HCT116 (cell line): Measurements from ENCODE around the gene GRK5. TPM values are rescaled to one million over a fixed set of nuclear protein-coding genes. Genes with fewer than 3 reads are reported as not detected.

Experiments
- ATAC-seq: fragments of 200-7000 bp; cut with Tn5 transposase; 2 replicates; pipeline ENCODE4 v1.9.1; 2020; ENCODE audit warnings: mild to moderate bottlenecking, moderate library complexity
- BruUV-seq: library from RNA; stranded (reverse); fragments of 400-500 nt; replicated peaks from 2 replicates; lab custom pipeline; 2021; lab: Mats Ljungman, UMichigan
- CTCF ChIA-PET: fragments of 300-600 bp; sonication (Branson Sonifier 250); formaldehyde crosslinking; loops from one replicate; lab custom pipeline; 2021; ENCODE audit warnings: antibody characterized with exemption; lab: Charles Lee
- POLR2A ChIA-PET: fragments of 300-600, 350-600 bp; sonication (Branson Sonifier 250); formaldehyde crosslinking; loops from one replicate; lab custom pipeline; 2021; ENCODE audit warnings: antibody characterized with exemption; lab: Charles Lee
- RAD21 ChIA-PET, 2 experiments: fragments of 300-600 bp; sonication (Branson Sonifier 250); formaldehyde crosslinking; loops; one replicate each; lab custom pipeline; 2023; ENCODE audit warnings: low total read pairs in 2 of 2; ENCODE audit not compliant: uncharacterized antibody in 2 of 2, unreplicated experiment in 2 of 2, low non-redundant PET in 1 of 2; lab: Charles Lee
- DNase-seq: peaks from one replicate; pipeline ENCODE4 v3.0.0-alpha.2; 2010; ENCODE audit warnings: low read depth, low spot score
- H2AFZ ChIP-seq: fragments of 200-600 bp; shearing (Covaris generic), sonication (generic); 2 replicates; pipeline ENCODE4 v1.6.1; 2017; ENCODE audit warnings: low read depth, mixed run types, mixed read lengths, antibody characterized with exemption, low read length; ENCODE audit not compliant: poor library complexity, severe bottlenecking
- H3K27ac ChIP-seq: 2 replicates; pipeline ENCODE4 v1.5.1; 2012; ENCODE audit warnings: low read depth, low read length
- H3K27me3 ChIP-seq: fragments of 200-600 bp; sonication (generic); 2 replicates; pipeline ENCODE4 v1.6.1; 2016; ENCODE audit warnings: mixed run types, low read length, mixed read lengths; ENCODE audit not compliant: insufficient read depth
- H3K36me3 ChIP-seq, 2 experiments: fragments of 200-500 bp in 1 of 2; fragments of 200-600 bp in 1 of 2; sonication (Bioruptor generic) in 1 of 2; sonication (generic) in 1 of 2; 2 replicates each; pipeline versions ENCODE4 v1.5.1 to v1.6.1; 2014 to 2016; ENCODE audit warnings: low read length in 2 of 2, inconsistent platforms in 1 of 2, mixed read lengths in 1 of 2, mixed run types in 1 of 2; ENCODE audit not compliant: insufficient read depth in 2 of 2, control insufficient read depth in 1 of 2
- H3K4me1 ChIP-seq, 2 experiments: fragments of 200-600 bp in 1 of 2; sonication (generic) in 1 of 2; 2 replicates each; pipeline versions ENCODE4 v1.5.1 to v1.6.1; 2012 to 2017; ENCODE audit warnings: low read length in 2 of 2, inconsistent platforms in 1 of 2, mild to moderate bottlenecking in 1 of 2, mixed read lengths in 1 of 2, mixed run types in 1 of 2, moderate library complexity in 1 of 2; ENCODE audit not compliant: insufficient read depth in 2 of 2, control insufficient read depth in 1 of 2
- H3K4me2 ChIP-seq: fragments of 200-600 bp; sonication (generic); 2 replicates; pipeline ENCODE4 v1.6.1; 2017; ENCODE audit warnings: mixed run types, low read length, mixed read lengths
- H3K4me3 ChIP-seq, 2 experiments: fragments of 200-600 bp in 1 of 2; sonication (generic) in 1 of 2; replicated peaks in 1 of 2; 2 replicates each; pipeline ENCODE4 v1.5.1; 2011 to 2016; ENCODE audit warnings: low read length in 2 of 2, control low read depth in 1 of 2, low read depth in 1 of 2, mild to moderate bottlenecking in 1 of 2, mixed read lengths in 1 of 2, mixed run types in 1 of 2
- H3K79me2 ChIP-seq: fragments of 200-600 bp; sonication (generic); 2 replicates; pipeline ENCODE4 v1.6.1; 2017; ENCODE audit warnings: mild to moderate bottlenecking, mixed run types, low read length, moderate library complexity, mixed read lengths; ENCODE audit not compliant: insufficient read depth
- H3K9ac ChIP-seq: fragments of 200-600 bp; sonication (generic); 2 replicates; pipeline ENCODE4 v1.6.1; 2016; ENCODE audit warnings: low read length, mixed read lengths
- H3K9me2 ChIP-seq: fragments of 200-600 bp; sonication (generic), shearing (Covaris generic); 2 replicates; pipeline ENCODE4 v1.6.1; 2017; ENCODE audit warnings: mixed run types, mild to moderate bottlenecking, moderate library complexity; ENCODE audit not compliant: insufficient read depth
- H3K9me3 ChIP-seq, 2 experiments: fragments of 200-500 bp in 1 of 2; fragments of 200-600 bp in 1 of 2; sonication (Bioruptor generic) in 1 of 2; sonication (generic) in 1 of 2; 2 replicates each; pipeline ENCODE4 v1.6.1; 2014 to 2017; ENCODE audit warnings: low read length in 2 of 2, mixed read lengths in 2 of 2, inconsistent platforms in 1 of 2, low read depth in 1 of 2, mild to moderate bottlenecking in 1 of 2, mixed run types in 1 of 2, moderate library complexity in 1 of 2; ENCODE audit not compliant: control insufficient read depth in 1 of 2, insufficient read depth in 1 of 2
- H4K20me1 ChIP-seq: fragments of 200-600 bp; sonication (generic), shearing (Covaris generic); 2 replicates; pipeline ENCODE4 v1.6.1; 2017; ENCODE audit warnings: mixed run types, mild to moderate bottlenecking, moderate library complexity; ENCODE audit not compliant: insufficient read depth
- CEBPB ChIP-seq: IDR thresholded peaks from 2 replicates; pipeline ENCODE4 v1.6.1; 2012; ENCODE audit warnings: low read depth
- EZH2phosphoT487 ChIP-seq: fragments of 200-600 bp; IDR thresholded peaks from 2 replicates; pipeline ENCODE4 v1.6.1; 2018; ENCODE audit warnings: antibody characterized with exemption, borderline replicate concordance
- RAD21 ChIP-seq: IDR thresholded peaks from 2 replicates; pipeline ENCODE4 v1.6.1; 2012; ENCODE audit warnings: low read depth, mild to moderate bottlenecking
- SIN3A ChIP-seq: IDR thresholded peaks from 2 replicates; pipeline ENCODE4 v1.6.1; 2012; ENCODE audit warnings: low read depth
- YY1 ChIP-seq: IDR thresholded peaks from 2 replicates; pipeline ENCODE4 v1.6.1; 2011; ENCODE audit warnings: low read length, low read depth, moderate library complexity, mild to moderate bottlenecking; ENCODE audit not compliant: insufficient replicate concordance; ENCODE audit errors: extremely low read depth
- intact Hi-C: fragments of 100-400 bp; cut with micrococcal nuclease; formaldehyde crosslinking; loops from 2 replicates; pipeline ENCODE4 v1.10.0; 2022
- total RNA-seq: library from RNA; stranded (reverse); gene quantifications from one replicate; pipeline ENCODE4 v1.2.1, GENCODE V29; 2021; ENCODE audit not compliant: unreplicated experiment
- TF ChIP-seq, protein P1 (sequence below): IDR thresholded peaks from 2 replicates; pipeline ENCODE4 v1.6.1; 2011; ENCODE audit warnings: mild to moderate bottlenecking, low read length, moderate library complexity; ENCODE audit not compliant: insufficient replicate concordance; ENCODE audit errors: extremely low read depth
- TF ChIP-seq, protein P2 (sequence below), 3 experiments: fragments of 200-600 bp in 1 of 3; sonication (generic) in 1 of 3; IDR thresholded peaks in 2 of 3; conservative IDR thresholded peaks in 1 of 3; 2 replicates each; pipeline ENCODE4 v1.5.1; 2012 to 2017; ENCODE audit warnings: low read depth in 2 of 3, low read length in 2 of 3, antibody characterized with exemption in 1 of 3, borderline replicate concordance in 1 of 3, control low read depth in 1 of 3, mild to moderate bottlenecking in 1 of 3, mixed read lengths in 1 of 3, mixed run types in 1 of 3, moderate library complexity in 1 of 3; ENCODE audit not compliant: insufficient read depth in 1 of 3

GRK5 gene
- total RNA-seq, 1 experiment from 2014 or later, result 7.3 TPM

DNA sequence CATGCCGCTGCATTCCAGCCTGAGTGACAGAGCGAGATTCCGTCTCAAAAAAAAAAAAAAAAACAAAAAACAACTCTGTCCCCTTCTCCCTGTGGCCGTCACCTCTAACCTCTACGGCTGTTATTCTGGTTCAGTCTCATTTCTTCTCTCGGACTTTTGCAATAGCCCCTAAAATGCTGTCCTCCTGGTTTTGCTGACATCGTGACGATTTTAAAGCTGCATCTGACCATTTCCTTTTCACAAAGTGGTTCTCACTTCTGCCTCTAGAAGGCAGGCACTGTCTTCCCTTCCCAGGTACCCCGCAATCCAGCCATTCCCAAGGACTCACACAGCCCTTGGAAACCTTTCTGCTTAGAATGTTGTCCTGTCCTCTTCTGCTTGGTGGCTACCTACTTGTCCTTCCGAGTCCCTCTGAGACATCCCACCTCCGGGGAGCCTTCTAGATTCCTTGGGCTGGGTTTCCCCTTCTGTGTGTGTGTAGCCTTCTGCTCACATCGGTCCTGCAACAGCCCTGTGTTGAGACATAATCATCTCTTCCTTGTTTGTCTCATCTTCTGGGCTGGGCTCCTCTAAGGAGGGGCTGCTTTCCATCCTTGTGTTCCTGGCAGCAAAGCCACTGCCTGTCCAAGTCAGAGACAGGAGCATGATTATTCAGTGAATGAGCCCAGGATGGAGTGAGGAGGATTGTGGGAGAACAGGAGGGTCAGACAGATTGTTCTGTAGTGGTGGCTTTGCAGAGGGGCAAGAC lies 83.1 kb downstream of the GRK5 start:
- Histone ChIP-seq H3K9ac (no peak overlapping the region), H3K27me3 (peaks cover 10% of the 10 kb centered on the region), H2AFZ (no peak overlapping the region), H3K27ac (no peak overlapping the region), H4K20me1 (no peaks in the 10 kb centered on the region), H3K79me2 (no peaks in the 10 kb centered on the region), H3K4me2 (no peak overlapping the region), H3K36me3 (no peaks in the 10 kb centered on the region), H3K4me1 (peaks cover 0 to 13% of the 10 kb centered on the region in 2 experiments; a peak in 1 of 4 replicates), H3K9me2 (no peaks in the 10 kb centered on the region), H3K4me3 (no peak overlapping the region), H3K9me3 (no peaks in the 10 kb centered on the region)
- BruUV-seq, result no TSS peak
- RAD21 ChIA-PET, result interaction anchor here (0.6 to 2.2 kb wide), 5 partner anchors 52 to 722 kb away, joined by 3 to 6 read pairs (median 4); no protein-coding TSS in a partner anchor
- DNase-seq (no peak), ATAC-seq (peak; percentile 31)
- intact Hi-C loops, result no loop called here
- CTCF ChIA-PET, result interaction anchor here (1.5 kb wide), 1 partner anchor 91 kb away, joined by 9 read pairs; no protein-coding TSS in a partner anchor
- POLR2A ChIA-PET, result interaction anchor here (0.6 to 1.2 kb wide), 3 partner anchors 8 to 41 kb away, joined by 3 read pairs; no protein-coding TSS in a partner anchor
- peak; percentile 78 for TF ChIP-seq RAD21
- TF ChIP-seq EZH2phosphoT487, result no peak
- no peak for TF ChIP-seq YY1
- TF ChIP-seq SIN3A, result no peak
- TF ChIP-seq, protein P1, sequence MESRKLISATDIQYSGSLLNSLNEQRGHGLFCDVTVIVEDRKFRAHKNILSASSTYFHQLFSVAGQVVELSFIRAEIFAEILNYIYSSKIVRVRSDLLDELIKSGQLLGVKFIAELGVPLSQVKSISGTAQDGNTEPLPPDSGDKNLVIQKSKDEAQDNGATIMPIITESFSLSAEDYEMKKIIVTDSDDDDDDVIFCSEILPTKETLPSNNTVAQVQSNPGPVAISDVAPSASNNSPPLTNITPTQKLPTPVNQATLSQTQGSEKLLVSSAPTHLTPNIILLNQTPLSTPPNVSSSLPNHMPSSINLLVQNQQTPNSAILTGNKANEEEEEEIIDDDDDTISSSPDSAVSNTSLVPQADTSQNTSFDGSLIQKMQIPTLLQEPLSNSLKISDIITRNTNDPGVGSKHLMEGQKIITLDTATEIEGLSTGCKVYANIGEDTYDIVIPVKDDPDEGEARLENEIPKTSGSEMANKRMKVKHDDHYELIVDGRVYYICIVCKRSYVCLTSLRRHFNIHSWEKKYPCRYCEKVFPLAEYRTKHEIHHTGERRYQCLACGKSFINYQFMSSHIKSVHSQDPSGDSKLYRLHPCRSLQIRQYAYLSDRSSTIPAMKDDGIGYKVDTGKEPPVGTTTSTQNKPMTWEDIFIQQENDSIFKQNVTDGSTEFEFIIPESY, result no peak
- TF ChIP-seq, protein P2, sequence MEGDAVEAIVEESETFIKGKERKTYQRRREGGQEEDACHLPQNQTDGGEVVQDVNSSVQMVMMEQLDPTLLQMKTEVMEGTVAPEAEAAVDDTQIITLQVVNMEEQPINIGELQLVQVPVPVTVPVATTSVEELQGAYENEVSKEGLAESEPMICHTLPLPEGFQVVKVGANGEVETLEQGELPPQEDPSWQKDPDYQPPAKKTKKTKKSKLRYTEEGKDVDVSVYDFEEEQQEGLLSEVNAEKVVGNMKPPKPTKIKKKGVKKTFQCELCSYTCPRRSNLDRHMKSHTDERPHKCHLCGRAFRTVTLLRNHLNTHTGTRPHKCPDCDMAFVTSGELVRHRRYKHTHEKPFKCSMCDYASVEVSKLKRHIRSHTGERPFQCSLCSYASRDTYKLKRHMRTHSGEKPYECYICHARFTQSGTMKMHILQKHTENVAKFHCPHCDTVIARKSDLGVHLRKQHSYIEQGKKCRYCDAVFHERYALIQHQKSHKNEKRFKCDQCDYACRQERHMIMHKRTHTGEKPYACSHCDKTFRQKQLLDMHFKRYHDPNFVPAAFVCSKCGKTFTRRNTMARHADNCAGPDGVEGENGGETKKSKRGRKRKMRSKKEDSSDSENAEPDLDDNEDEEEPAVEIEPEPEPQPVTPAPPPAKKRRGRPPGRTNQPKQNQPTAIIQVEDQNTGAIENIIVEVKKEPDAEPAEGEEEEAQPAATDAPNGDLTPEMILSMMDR (IDR thresholded peaks at IDR 0.05 in 2 of 3, conservative IDR thresholded peaks at IDR 0.05 in 1 of 3; ENCODE audit: borderline replicate concordance in 1 of 3, insufficient read depth in 1 of 3, low read depth in 2 of 3, low read length in 2 of 3), result peak; percentile 28 to 50 (median 37); a peak in 3 of 6 replicates
- TF ChIP-seq CEBPB, result no peak
